Islet of Langerhans (tissue), 1 donor: ENCODE results near the gene SP4.

Experiments
- FAIRE-seq: peaks from one replicate; lab custom pipeline; 2011; peaks lifted over from hg19 to GRCh38; lab: Jason Lieb, UNC

SP4 gene

GRCh38 chr7:21443149-21443841, 15.4 kb downstream of the SP4 start:
- FAIRE-seq: no peak

- FAIRE-seq: no peak
Measured at GRCh38 chr7:21448974-21449373, 21.1 kb downstream of the SP4 start.

GRCh38 chr7:21450076-21450475, 22.2 kb downstream of the SP4 start:
- FAIRE-seq: no peak

GRCh38 chr7:21450941-21451340, 23.1 kb downstream of the SP4 start:
- FAIRE-seq: no peak

GRCh38 chr7:21454182-21454581, 26.3 kb downstream of the SP4 start:
- FAIRE-seq: no peak

- FAIRE-seq: no peak
Measured at GRCh38 chr7:21454906-21455305, 27.0 kb downstream of the SP4 start.

GRCh38 chr7:21461282-21461681, 33.4 kb downstream of the SP4 start:
- FAIRE-seq: no peak

GRCh38 chr7:21462081-21462480, 34.2 kb downstream of the SP4 start:
- no peak for FAIRE-seq

- no peak for FAIRE-seq
Measured at GRCh38 chr7:21463524-21463923, 35.6 kb downstream of the SP4 start.

- peak; percentile 84 for FAIRE-seq
Measured at GRCh38 chr7:21468969-21469368, 41.1 kb downstream of the SP4 start.

- FAIRE-seq: no peak
Measured at GRCh38 chr7:21469894-21470293, 42.0 kb downstream of the SP4 start.

- FAIRE-seq: no peak
Measured at GRCh38 chr7:21472029-21472428, 44.1 kb downstream of the SP4 start.

- no peak for FAIRE-seq
Measured at GRCh38 chr7:21476429-21476828, 48.5 kb downstream of the SP4 start.

- no peak for FAIRE-seq
Measured at GRCh38 chr7:21480693-21481403, 53.0 kb downstream of the SP4 start.

- FAIRE-seq: no peak
Measured at GRCh38 chr7:21486511-21486910, 58.6 kb downstream of the SP4 start.

GRCh38 chr7:21495731-21496130, 67.8 kb downstream of the SP4 start:
- no peak for FAIRE-seq

- FAIRE-seq: no peak
Measured at GRCh38 chr7:21497072-21497471, 69.2 kb downstream of the SP4 start.

GRCh38 chr7:21500117-21500832, 72.4 kb downstream of the SP4 start:
- no peak for FAIRE-seq

- no peak for FAIRE-seq
Measured at GRCh38 chr7:21504021-21504420, 76.1 kb downstream of the SP4 start.

- FAIRE-seq: no peak
Measured at GRCh38 chr7:21507627-21508343, 79.9 kb downstream of the SP4 start.

- no peak for FAIRE-seq
Measured at GRCh38 chr7:21508538-21508937, 80.7 kb downstream of the SP4 start.

- no peak for FAIRE-seq
Measured at GRCh38 chr7:21514062-21514461, 86.2 kb downstream of the SP4 start.

GRCh38 chr7:21524680-21525079, 96.8 kb downstream of the SP4 start:
- no peak for FAIRE-seq
